Fibroblast of peridontal ligament (primary cell): ENCODE measurements around the gene ST6GALNAC3.

ENCODE experiments used
- DNase-seq: peaks from one replicate; pipeline ENCODE4 v3.0.0-alpha.2; 2010; ENCODE audit errors: extremely low read depth

Gene ST6GALNAC3

DNA sequence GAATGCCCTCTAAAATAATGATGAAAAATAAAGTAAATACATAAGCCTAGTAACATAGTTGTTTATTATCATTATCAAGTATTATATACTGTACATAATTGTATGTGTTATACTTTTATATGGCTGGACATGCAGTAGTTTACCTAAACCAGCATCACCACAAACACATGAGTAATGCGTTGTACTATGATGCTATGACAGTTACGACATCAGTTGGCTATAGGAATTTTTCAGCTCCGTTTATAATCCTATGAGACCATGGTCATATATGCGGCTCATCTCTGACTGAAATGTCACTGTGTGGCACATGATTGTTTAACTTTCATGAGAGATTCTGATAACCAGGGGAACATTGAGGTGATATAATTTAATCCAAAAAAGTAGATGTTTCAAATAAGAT lies 352.1 kb downstream of the ST6GALNAC3 start:
- peak; percentile 29 for DNase-seq

DNA sequence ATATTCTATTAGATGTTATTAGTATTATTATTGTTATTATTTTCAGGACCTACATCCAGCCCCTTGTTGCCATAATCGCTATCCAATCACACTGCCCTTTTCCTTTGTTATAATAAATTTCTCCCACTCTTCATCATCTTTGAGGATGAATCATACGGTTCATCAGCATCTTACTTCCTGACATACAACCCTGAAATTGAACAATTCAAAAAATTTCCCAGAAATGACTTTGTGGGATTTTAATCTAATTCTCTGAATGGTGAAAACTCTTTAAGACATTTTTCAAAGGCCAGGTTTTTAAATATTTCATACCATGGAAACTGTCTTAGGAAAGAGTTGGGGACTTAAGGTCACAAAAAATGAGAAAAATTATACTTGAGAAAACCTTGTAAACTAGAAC lies 353.5 kb downstream of the ST6GALNAC3 start:
- peak; percentile 88 for DNase-seq

DNA sequence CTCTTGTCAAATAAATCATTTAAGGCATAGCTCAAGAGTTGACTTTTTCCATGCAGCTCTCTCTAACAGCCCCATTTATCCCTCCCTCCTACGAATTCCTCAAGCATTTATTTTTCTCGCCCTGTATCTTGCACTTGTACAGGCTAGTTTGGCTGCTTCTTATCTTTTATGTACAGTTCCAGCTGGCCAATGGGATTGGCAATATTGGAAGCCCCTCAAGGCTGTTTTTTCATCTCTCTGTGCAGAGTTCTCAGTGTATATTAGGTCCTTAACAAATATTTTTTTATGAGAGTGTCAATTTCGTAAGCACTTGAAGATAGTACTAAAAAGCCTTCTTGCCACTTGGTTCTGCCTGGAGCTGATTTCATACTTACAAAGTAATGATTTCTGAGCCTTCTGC lies 356.0 kb downstream of the ST6GALNAC3 start:
- DNase-seq = no peak

DNA sequence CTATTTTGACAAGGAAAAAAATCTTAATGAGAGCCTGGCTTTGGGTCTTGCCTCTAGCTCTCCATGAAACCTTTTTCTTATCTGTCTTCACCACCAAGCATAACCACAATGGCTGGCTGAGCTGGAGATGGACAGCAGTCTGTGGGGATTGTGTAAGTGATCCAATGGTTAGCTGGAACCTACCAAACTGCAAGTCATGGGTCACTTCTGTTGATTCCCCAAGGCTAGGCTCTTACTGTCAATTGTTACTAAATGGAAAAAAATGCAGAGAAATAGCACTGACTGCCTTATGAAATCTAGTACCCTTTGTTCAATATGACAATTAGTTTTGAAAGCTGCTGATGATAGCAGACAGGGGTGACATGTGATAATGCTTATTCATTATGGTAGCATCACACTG lies 359.0 kb downstream of the ST6GALNAC3 start:
- peak; percentile 80 for DNase-seq

DNA sequence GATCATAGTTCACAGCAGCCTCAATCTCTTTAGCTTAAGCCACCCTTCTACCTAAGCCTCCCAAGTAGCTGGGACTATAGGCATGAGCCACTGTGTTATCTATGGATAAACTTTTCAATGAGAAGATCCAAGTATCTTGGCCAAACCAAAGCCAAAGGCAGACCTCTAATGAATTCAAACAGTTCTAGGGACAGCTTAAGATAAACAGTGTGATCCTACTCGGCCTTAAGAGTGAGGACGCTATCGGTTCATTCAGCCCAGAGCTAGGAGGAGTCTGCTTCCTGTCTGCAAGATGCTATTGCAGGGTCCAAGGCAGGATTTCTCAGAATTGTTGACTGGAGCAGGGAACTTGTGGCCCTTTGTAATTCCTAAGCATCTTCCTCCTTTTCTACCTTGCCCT lies 368.7 kb downstream of the ST6GALNAC3 start:
- DNase-seq = no peak

DNA sequence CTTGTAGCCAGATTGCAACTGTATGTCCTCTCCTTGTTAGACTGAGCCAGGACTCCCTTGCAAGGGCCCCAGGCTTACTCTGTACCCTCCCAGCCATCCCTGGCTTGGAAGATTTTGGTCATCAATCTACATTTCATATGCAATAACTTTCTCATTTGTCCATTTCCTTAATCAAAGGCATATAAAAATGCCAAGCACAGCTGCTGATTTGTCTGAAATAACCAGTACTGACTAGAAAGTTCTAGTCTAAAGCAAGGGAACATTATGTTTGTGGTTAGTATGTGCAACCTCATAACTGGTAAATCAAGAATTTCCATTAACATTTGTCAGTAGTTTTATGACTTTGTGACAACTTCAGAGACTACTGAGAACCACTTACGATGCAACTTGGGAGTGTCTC lies 370.2 kb downstream of the ST6GALNAC3 start:
- DNase-seq = no peak

DNA sequence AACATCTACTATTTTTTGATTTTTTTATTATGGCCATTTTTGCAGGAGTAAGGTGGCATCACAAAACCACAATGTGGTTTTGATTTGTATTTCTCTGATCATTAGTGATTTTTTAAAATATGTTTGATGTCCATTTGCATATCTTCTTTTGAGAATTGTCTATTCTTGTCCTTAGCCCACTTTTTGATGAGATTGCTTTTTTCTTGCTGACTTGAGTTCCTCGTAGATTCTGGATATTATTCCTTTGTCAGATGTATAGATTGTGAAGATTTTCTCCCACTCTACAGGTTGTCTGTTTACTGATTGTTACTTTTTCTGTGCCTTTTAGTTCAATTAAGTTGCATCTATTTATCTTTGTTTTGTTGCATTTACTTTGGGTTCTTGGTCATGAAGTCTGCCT lies 375.7 kb downstream of the ST6GALNAC3 start:
- no peak for DNase-seq

DNA sequence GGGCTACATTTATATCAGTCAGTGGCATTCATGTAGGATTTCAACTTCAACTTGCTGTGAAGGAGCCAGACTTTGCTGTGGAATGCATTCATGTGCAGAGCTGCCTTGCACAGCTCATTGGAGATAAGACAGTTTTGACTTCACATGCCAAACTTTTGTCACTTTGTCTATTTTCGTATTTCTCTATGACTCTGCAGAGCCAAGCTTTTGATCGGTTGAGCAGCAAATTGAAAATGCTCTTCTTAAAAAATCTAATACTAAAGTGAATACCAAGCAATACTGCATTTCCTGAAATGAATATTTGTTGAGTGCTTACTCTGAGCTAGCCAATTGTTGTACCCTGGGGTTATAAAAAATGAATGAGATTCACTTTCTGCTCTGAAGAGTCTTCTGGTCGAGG lies 388.7 kb downstream of the ST6GALNAC3 start:
- no peak for DNase-seq

DNA sequence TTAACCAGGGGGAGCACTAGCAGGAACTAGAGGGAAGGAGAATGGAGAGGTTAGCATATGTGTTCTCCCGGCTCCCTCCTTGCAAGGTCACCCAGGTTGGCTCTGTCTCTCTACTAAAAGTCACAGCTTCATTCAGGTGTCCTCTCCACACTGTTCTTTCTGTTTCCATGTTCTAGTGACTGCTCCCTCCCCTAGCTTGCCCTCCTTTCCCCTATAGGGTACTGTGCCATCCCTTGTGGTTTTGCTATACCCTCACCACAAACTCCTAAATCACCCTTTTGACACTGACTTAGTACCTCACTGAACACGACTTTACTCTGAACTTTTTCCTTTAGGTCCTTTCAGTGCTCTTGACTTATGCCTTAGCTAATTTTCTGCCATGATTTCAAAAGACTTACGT lies 389.3 kb downstream of the ST6GALNAC3 start:
- no peak for DNase-seq

DNA sequence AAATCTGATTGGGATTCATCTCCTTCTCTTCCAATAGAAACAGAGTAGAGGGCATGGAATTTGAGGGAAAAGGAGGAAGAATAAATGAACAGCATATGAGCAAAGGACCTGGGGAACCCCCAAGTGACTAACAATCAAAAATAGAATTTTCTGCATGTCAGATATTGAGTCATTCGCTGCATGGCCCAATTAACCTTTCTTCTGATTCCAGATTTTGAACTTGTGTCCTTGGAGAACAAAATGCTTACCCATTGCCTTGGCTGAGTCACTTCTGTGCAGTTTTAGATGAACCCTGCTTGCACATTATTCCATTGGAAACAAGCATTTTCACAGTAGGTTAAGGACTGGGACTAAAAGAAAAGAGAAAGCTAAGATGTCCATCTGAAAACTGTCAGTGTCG lies 390.5 kb downstream of the ST6GALNAC3 start:
- peak; percentile 78 for DNase-seq

DNA sequence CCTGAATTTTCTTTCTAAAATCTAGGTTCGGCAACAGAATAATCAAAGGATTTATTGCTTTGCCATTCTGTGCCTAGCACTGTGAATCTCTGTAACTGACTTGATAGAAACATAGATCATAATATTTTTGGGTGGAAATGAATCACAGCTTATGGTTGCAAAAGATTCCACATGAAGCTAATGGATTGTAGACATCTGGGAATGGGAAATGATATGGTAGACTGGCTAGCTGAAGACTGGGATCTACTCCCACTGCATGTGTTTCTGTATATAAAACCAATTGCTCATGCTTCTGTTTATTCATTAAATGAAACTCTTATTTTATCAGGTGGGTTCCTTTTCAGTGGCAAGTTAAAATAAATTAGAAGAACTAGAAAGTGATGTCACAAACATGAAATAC lies 395.6 kb downstream of the ST6GALNAC3 start:
- peak; percentile 59 for DNase-seq

DNA sequence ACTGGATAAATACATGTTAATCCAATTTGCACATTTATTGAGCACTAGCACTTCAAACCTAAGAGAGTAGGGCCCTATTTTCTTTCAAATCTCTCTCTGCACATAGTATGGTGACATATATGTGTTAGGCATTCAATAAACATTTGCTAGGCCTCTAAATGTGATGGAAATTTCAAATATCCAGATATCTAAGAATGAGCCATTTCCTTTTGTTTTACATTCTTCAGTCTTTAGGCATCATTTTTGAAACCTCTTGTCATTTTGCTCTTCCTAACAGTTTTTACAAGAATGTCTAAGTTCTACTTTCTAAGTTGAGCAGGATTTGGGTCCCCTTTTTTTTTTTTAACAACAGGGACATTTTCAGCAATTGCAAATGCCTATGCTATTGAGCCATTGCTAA lies 397.0 kb downstream of the ST6GALNAC3 start:
- no peak for DNase-seq

DNA sequence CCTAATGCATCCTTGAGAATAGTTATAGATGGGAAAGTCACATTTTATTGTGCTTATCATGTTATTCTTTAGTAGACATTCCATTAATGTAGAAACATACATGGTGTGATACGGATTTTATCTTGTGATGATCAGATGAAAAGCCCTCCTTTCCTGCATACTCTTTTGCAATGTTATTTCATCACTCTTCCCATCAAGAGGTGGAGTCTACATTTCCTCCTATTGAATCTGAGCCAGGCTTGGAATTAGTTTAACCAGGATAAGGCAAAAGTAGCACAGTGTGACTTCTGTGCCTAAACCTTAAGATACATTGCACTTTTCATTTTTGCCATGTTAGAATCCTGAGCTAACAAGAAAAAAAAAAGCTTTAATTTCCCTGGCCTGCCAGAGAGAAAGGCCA lies 399.0 kb downstream of the ST6GALNAC3 start:
- no peak for DNase-seq

DNA sequence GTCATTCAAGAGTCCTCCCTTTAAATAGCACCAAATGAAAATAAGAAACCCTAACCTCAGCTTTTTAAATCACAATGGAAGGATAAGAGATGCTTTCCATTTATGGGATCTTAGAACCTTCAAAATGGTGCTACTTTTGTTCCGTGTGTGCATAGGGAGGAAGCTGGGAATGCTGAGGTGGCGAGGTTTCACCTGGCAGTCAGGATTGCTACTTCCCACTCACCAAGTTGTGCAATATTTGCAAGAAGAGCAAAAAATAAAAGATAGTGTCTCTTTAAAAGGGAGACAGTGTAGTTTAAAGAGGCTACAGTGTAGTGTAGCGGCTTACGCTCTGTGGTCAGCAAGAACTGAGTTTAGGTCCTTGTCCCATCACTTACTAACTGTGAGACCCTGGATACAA lies 400.4 kb downstream of the ST6GALNAC3 start:
- no peak for DNase-seq

DNA sequence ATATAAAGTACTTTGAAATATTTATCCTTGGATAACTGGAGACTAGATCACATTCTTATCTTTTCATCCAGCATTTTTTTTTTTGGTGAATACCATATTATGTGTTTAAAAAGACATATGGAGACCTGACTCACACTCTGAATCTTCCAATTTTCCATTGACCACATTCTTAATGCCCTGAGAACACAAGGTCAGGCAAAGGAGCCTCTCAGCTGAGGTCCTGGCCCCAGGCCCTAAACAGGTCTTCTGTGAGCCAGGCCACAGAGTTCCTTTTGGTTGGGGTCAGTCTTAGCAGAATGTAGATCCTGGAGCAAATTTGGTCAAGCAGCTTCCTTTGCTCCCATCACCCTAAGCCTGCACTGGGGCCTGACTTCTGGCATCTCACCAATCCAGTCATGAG lies 402.6 kb downstream of the ST6GALNAC3 start:
- no peak for DNase-seq

DNA sequence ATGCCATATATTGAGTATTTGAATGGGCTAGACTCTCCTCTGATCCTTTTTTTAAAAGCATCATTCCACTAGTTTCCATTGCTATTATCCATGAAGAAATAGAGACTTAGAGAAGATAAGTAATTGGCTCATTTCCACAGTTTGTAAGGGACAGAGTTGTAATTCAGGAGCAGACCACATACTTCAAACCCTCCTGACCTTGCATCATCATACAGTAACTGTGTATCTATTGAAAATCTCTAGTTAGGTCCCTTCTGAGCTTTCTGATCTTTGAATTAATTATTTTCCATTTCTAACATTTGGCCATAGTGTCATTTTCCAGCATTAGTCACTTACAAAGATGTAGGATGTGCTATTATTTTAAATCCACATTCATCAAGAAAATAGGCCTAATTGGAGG lies 406.3 kb downstream of the ST6GALNAC3 start:
- DNase-seq = no peak

DNA sequence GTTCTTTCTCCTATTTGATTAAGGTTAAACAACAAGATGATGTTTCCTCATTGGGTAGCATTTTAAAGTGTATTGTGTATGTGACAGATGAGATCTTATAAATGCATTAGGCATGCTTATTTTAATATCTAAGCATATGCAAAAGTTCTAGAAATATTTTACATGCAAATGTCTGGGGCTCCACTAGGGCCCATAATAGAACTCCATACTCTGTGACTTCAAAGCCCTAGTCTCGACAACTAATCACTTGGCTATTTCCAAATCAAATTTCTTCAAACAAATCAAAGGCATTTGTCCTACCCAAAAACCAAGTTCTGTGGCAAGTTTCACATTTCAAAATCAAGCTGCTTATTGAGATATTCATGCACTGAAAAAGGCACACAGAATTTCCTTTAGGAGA lies 407.1 kb downstream of the ST6GALNAC3 start:
- peak; percentile 31 for DNase-seq

DNA sequence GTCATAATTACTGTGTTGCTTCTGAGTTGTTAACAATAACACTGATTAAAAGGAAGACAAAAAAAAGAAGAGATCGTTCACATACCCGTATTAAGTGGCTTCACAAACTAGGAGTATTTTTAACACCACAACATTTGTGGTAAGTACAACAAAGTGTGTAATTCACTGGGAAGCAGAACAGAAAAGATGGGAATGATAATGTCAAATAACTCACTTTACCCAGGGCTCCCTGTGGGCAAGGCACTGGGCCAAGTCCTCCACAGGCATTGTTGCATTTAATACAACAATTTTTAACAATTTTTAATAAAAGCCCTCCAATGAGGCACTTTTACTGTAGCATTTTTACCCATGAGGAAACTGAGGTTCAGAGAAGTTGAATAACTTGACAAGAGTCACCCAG lies 407.7 kb downstream of the ST6GALNAC3 start:
- DNase-seq = no peak

DNA sequence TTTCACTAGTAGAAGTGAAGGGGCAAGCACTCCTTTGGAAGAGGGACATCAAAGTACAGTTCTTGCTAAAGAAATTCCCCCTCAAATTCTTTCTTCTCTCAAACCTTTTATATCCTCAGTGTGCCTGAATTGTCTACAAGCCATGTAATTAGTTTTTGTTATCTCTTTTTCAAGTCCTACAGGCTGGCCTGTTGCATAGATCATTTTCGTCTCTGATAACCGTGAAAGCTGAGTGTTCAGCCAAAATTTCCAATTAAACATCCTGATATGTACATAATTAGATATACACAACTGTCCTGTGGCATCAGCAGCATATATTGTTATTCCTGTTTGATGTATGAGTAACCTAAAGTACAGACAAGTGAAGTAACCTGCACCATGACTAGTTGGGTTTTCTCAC lies 417.2 kb downstream of the ST6GALNAC3 start:
- no peak for DNase-seq

DNA sequence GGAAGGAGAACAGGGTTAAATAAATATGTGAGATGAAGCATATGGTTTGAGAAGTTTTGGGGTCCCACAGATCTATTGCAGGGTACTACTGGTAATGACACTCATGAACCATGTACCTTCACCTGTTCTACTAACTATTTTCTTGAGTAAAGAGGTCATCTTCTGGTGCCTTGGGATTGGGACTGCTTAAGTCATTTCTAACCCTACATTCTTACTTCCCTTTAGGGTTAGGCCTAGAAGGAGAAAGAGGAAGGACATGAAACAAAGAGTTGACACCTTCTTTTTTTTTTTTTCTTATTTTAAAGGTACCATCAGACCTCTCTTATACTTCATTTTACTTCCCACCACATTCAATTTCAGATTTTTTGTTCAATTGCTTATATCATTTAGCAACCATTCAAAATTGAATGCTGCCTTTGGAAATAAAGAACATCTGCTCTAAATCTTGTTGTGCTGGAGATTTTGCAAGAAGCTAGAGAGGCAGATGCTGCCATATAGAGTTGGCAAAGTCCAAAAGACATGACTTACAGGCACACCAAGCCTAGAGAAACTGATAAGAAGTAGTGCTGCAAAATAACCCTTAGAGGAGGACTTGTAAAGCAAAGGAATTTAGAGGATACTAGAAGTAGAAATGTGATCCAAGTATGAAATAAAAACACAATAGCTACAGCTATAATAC lies 418.3 kb downstream of the ST6GALNAC3 start:
- DNase-seq = peak; percentile 55

DNA sequence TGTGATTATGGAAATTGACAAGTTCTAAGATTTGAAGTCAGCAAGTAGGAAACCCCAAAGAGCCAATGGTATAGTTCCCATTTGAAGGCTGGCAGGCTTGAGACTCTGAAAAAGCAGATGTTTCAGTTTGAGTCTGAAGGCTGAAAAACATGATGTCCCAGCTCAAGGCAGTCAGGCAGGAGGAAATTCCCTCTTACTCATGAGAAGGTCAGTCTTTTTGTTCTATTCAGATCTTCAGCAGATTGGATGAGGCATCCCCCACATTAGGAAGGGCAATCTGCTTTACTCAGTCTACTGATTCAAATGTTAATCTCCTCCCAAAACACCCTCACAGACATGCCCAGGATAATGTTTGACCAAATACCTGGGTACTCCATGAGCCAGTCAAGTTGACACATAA lies 420.3 kb downstream of the ST6GALNAC3 start:
- peak; percentile 29 for DNase-seq

DNA sequence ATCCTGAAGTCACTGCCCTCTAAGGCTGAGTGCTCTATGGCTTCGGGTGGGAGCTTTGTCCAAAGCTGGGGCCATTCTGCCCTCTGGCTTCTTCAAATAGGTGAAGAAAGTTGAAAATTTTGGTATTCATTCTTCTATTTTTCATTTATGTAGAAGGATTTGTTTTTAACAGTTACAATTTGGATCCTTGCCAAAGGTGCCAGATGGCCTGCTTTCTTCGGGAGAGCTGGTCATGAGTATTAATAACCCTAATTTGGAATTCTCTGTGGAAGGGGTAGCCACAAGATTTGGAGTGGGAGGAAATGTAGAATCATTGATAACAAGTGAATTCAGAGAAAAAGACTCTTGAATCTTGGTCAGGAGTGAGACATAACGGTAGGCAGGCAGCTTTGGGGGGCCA lies 422.3 kb downstream of the ST6GALNAC3 start:
- DNase-seq = no peak

DNA sequence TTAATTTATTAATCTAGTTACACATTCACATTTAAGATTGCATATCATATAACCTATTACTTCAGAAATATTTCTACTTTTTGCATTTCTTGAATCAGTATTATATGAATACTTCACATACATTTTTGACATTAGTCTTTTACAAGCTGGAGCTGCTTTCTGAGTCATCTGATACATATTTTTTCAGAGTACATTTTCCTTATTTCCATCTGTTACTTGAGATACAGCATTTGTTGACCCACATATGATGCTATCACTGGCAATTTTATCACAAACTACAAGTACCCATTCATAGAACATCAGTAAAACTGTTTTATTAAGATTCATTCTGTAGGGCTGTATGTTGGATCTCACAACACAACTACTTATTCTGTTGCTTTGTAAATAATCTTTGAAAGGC lies 425.6 kb downstream of the ST6GALNAC3 start:
- no peak for DNase-seq

DNA sequence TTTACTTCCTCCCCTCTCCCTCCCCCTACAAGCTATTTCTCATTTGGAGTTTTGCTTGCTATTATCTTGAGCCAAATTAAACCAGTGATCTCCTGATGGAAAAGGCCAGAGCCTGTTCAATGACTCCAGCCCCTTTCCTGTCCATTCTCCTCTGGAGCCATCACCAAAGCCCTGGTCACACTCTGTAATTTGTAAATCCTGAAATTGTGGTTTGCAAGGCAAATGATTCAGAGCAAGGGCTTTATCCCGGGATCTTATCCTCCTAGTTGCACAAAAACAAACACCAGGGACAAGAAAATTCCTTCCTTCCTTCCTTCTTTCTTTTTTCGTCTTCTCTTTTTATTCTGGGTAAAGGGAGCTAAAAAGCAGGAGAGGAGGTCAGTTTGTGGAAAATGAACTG lies 426.6 kb downstream of the ST6GALNAC3 start:
- DNase-seq = peak; percentile 36
